Right atrium auricular region (tissue), 2 donors: ENCODE measurements around the gene ZFYVE19. TPM values are rescaled to one million over a fixed set of nuclear protein-coding genes. Genes with fewer than 3 reads are reported as not detected.
A peak's percentile ranks its signal among the peaks of the same experiment; 100 is the strongest.

ENCODE experiments used
- DNase-seq: peaks from one replicate; pipeline ENCODE4 v3.0.0-alpha.2; 2019; ENCODE audit warnings: low spot score
- H3K27ac ChIP-seq, 2 donors: fragments of 200-600 bp; sonication (generic); 1 replicate in 1 of 2; 2 replicates in 1 of 2; pipeline ENCODE4 v1.5.1; 2016 to 2019
- H3K27me3 ChIP-seq, 2 donors: fragments of 200-600 bp; sonication (generic); one replicate each; pipeline versions ENCODE4 v1.5.1 to v1.6.0; 2017 to 2019
- H3K36me3 ChIP-seq: fragments of 200-600 bp; sonication (generic); one replicate; pipeline ENCODE4 v1.5.1; 2016
- H3K4me1 ChIP-seq, 2 donors: fragments of 200-600 bp; sonication (generic); one replicate each; pipeline versions ENCODE4 v1.5.1 to v1.6.0; 2017 to 2019
- H3K4me3 ChIP-seq, 2 donors: fragments of 200-600 bp; sonication (generic); 1 replicate in 1 of 2; 2 replicates in 1 of 2; pipeline ENCODE4 v1.5.1; 2017 to 2019; ENCODE audit warnings: mild to moderate bottlenecking in 1 of 2, moderate library complexity in 1 of 2
- H3K9me3 ChIP-seq, 2 donors: fragments of 200-600 bp; sonication (generic); one replicate each; pipeline ENCODE4 v1.5.1; 2019
- CTCF ChIP-seq, 2 donors: fragments of 200-600 bp; sonication (generic); IDR thresholded peaks; one replicate each; pipeline ENCODE4 v1.5.1; 2019; ENCODE audit warnings: antibody characterized with exemption in 2 of 2
- total RNA-seq, 2 donors: library from RNA; depleted of rRNA; stranded (reverse); fragments of >200 nt; gene quantifications; one replicate each; pipeline ENCODE4 v1.1.0, GENCODE V29; 2016

ZFYVE19 gene
- total RNA-seq, 2 donors from 2014 or later = 10.1 to 14.8 TPM

GRCh38 chr15:40769274-40770146, 37.4 kb upstream of the ZFYVE19 start, which contains the start of gene C15orf62:
C15orf62 (plus strand) TSS chr15:40769980; CDS start chr15:40770496, 516 bp downstream.
- no peak for DNase-seq
- no peak for TF ChIP-seq CTCF (IDR thresholded peaks at IDR 0.05)
- peaks cover 20% of the 10 kb centered on the region for H3K36me3 ChIP-seq
- no peak within 1 kb of the TSS for H3K4me3 ChIP-seq
- peak within 1 kb of the TSS in 1 of 2 donors; percentile 16 for H3K27ac ChIP-seq
- no peaks in the 10 kb centered on the region for H3K27me3 ChIP-seq
- no peaks in the 10 kb centered on the region for H3K9me3 ChIP-seq
- H3K4me1 ChIP-seq = peaks cover 0 to 30% of the 10 kb centered on the region in 2 donors

DNA sequence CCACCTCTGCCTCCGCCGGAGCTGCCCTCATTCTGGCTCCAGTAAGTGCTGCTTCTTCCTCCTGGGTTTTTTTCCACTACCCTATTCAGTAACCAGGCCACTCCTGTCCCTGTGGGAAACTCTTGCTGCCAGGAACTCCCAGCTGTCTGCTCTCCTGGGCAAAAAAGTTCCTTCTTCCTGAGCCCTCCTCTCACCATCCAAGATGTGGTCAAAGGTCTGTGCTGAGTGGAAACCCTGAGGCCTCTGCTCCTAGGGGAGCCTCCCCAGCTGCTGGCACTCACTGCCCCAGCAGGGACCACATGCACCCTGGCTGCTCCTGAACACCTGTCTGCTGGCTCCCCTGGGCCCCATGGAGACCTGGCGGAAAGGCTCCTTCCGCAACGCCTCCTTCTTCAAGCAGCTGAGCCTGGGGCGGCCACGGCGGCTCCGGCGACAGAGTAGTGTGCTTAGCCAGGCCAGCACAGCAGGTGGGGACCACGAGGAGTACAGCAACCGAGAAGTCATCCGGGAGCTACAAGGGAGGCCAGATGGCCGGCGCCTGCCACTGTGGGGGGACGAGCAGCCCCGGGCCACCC, 36.7 kb upstream of the ZFYVE19 start:
- TF ChIP-seq CTCF (IDR thresholded peaks at IDR 0.05) = no peak
- H3K27me3 ChIP-seq = no peaks in the 10 kb centered on the region
- H3K4me1 ChIP-seq = peaks cover 0 to 25% of the 10 kb centered on the region in 2 donors
- no peak overlapping the region for H3K4me3 ChIP-seq
- no peak for DNase-seq
- H3K27ac ChIP-seq = peak overlapping the region in 1 of 2 donors; percentile 16
- no peaks in the 10 kb centered on the region for H3K9me3 ChIP-seq
- peaks cover 28% of the 10 kb centered on the region for H3K36me3 ChIP-seq

DNA sequence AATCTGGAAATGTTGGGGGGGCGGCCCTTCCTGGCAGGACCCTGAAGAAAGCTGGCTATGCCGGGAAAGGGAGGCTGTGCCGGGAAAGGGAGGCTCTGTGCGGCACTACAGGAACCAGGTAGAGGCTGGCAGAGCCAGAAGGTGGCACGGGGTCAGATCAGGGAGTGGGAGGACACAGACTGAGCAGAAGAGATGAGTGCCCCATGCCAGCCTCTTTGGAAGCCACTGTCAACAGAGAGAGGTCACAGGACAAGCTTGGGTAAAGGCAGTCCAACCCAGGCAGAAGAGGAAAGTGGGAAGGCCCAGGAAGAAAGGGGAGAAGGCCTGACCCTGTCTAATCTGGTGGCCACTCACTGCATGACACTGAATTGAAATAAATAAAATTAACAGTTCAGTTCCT, 35.6 kb upstream of the ZFYVE19 start:
- no peak for DNase-seq
- no peak overlapping the region for H3K27ac ChIP-seq
- H3K9me3 ChIP-seq = no peaks in the 10 kb centered on the region
- H3K4me1 ChIP-seq = peaks cover 0 to 19% of the 10 kb centered on the region in 2 donors
- peaks cover 37% of the 10 kb centered on the region for H3K36me3 ChIP-seq
- no peak for TF ChIP-seq CTCF (IDR thresholded peaks at IDR 0.05)
- H3K4me3 ChIP-seq = no peak overlapping the region
- no peaks in the 10 kb centered on the region for H3K27me3 ChIP-seq

- Histone ChIP-seq H3K4me1 (peaks cover 0 to 19% of the 10 kb centered on the region in 2 donors), H3K27me3 (no peaks in the 10 kb centered on the region), H3K27ac (no peak overlapping the region), H3K4me3 (no peak overlapping the region), H3K36me3 (peaks cover 42% of the 10 kb centered on the region), H3K9me3 (no peaks in the 10 kb centered on the region)
- no peak for DNase-seq
- no peak for TF ChIP-seq CTCF (IDR thresholded peaks at IDR 0.05)
These were observed 34.9 kb upstream of the ZFYVE19 start for GRCh38 chr15:40772014-40772413.

- Histone ChIP-seq H3K4me1 (peaks cover 0 to 19% of the 10 kb centered on the region in 2 donors), H3K4me3 (no peak overlapping the region), H3K36me3 (peaks cover 57% of the 10 kb centered on the region), H3K9me3 (no peaks in the 10 kb centered on the region), H3K27me3 (no peaks in the 10 kb centered on the region), H3K27ac (no peak overlapping the region)
- TF ChIP-seq CTCF (IDR thresholded peaks at IDR 0.05) = no peak
- DNase-seq = no peak
These were observed 33.4 kb upstream of the ZFYVE19 start for GRCh38 chr15:40773496-40773895.
